GM19455 (cell line): ENCODE results near the gene DPF3.

Source experiments
- ATAC-seq: cut with Tn5 transposase; IDR thresholded peaks from one replicate; pipeline ENCODE4 v1.9.1; 2021; ENCODE audit not compliant: unreplicated experiment

Gene DPF3

GRCh38 chr14:72844524-72844923, 49.4 kb downstream of the DPF3 start:
- ATAC-seq, result no peak

- ATAC-seq, result no peak
These were observed 53.9 kb downstream of the DPF3 start for GRCh38 chr14:72839753-72840607.

- ATAC-seq, result no peak
These were observed 54.5 kb downstream of the DPF3 start for GRCh38 chr14:72839351-72839750.

- ATAC-seq, result no peak
These were observed 57.8 kb downstream of the DPF3 start for GRCh38 chr14:72836085-72836484.

DNA sequence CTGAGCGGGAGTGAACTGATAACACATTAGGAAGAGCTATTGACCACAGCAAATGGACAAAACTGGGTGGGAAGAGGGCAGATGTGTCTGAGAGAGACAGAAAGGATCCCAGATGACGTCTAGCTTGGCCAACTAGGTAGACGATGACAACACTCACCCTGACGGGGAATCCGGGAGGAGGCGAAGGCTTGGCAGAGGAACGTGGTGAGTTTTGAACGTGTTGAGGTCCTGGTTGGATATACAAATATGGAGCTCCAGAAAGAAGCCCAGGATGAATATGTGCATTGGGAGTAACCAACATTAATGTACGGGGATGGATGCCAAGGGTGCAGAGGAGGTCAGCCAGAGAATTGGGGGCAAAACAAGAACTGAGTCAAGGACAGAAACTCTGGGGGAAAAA, 60.7 kb downstream of the DPF3 start:
- ATAC-seq, result no peak

- ATAC-seq, result no peak
These were observed 62.9 kb downstream of the DPF3 start for GRCh38 chr14:72830786-72831594.

GRCh38 chr14:72830356-72830755, 63.5 kb downstream of the DPF3 start:
- no peak for ATAC-seq

GRCh38 chr14:72828604-72829003, 65.3 kb downstream of the DPF3 start:
- ATAC-seq, result no peak

DNA sequence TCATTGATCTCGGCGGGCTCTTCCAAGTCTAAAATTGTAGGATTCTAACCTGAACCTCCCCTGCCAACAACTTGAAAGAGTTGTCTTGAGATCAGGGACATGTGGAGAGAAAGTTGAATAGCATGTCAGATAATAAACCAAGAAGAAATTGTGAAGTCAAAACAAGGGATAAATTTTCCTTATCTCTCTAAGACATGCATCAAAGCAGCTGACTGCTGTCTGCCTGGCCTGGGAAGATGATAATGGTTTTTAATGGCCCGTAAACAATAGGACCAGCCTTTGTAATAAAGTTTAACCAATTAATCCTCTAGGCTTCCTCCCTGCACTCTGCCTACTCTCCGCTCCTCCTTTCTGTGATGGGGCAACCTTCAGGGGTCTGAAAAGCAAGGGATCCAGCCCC, 67.9 kb downstream of the DPF3 start:
- no peak for ATAC-seq

DNA sequence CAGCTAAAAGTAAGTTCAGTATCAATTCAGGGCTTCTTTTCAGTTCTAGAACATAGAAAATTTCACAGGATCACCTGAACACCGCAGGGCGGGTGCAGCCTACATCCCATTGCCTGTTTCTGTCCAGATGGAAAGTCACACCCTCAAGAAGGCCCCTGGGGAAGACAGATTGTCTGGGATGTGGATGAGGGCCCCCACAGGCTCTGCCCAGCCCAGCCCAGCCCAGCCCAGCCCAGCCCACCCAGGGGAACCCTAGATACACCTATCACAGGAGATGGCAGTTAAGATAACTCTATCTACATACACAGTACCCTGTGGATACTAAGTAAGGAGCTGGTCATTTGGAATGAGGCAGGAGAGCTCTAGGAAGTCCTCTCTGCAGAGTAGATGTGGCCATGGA, 68.4 kb downstream of the DPF3 start:
- ATAC-seq, result no peak

- ATAC-seq, result no peak
These were observed 69.8 kb downstream of the DPF3 start for GRCh38 chr14:72824051-72824450.

- no peak for ATAC-seq
These were observed 70.8 kb downstream of the DPF3 start for GRCh38 chr14:72822946-72823611.

- no peak for ATAC-seq
These were observed 74.9 kb downstream of the DPF3 start for GRCh38 chr14:72818998-72819397.

GRCh38 chr14:72816287-72816686, 77.6 kb downstream of the DPF3 start:
- ATAC-seq, result no peak

- no peak for ATAC-seq
These were observed 78.5 kb downstream of the DPF3 start for GRCh38 chr14:72815430-72815829.

- no peak for ATAC-seq
These were observed 81.5 kb downstream of the DPF3 start for GRCh38 chr14:72812292-72812851.

- ATAC-seq, result no peak
These were observed 83.7 kb downstream of the DPF3 start for GRCh38 chr14:72810201-72810600.

DNA sequence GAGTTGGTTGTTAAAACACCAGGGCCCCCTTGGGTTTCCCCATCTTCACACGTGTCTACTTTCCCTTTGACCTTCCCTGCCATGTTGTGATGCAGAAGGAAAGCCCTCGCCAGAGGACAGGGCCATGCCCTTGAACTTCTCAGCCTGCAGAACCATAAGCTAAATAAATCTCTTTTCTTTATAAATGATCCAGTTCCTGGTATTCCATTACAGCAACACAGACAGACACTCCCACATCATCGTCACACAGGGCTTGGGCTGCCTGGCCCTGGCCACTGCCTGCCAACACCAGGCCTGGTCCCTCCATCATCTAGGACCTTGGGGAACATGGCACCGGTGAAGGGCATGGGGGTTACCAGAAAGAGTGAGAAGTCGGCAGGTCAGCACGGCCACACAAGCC, 84.8 kb downstream of the DPF3 start:
- ATAC-seq, result no peak

- ATAC-seq, result no peak
These were observed 85.3 kb downstream of the DPF3 start for GRCh38 chr14:72808564-72808963.

GRCh38 chr14:72802588-72802946, 91.3 kb downstream of the DPF3 start:
- ATAC-seq, result no peak

DNA sequence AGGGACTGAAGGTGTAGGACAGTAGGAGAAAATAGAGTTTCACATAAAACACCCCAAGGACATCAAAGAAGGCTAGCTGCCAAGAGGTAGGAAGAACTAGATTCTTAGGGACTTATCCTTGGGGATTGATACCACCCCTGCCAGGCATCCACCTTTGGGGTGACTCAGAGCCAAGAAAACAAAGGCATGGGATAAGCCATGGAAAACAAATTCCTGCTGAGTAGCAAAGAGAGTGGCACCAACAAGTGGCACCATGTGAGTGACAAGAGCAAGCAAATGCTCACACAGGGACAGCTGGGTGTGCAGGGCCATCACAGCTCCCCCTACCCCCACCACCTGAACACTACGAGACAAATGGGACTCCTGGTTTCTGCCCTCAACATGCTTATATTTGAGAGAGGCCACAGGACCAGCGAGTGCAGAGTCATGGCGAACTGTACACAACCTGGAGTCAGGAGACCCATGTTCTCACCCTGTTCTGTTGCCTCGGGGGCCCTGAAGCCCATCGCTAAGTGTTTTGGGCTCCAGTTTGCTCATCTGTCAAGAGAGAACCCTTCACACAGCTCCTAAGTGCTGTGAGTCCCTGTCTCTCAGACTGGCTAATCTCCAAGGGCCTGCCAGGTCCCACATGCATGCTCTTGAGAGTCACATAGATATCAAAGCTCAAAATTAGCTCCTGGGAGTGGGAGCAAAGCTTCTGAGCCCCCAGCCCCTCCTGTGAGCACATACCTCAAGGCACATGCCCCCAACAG, 91.9 kb downstream of the DPF3 start:
- no peak for ATAC-seq
